ENCODE results near the gene SPATS1.
"Not testable (repeated sequence)": the region's sequence is repeated elsewhere in the genome, so short reads cannot be mapped to it uniquely, and the experiment has no call there.

SPATS1 gene

GRCh38 chr6:44310241-44310640 lies 32.2 kb upstream of the SPATS1 start:
- no peak for DNase-seq (ENCODE audit: low read depth in 2 of 2)
- H3K4me3 ChIP-seq (replicated peaks in 1 of 2; ENCODE audit: low read depth in 2 of 2, low read length in 2 of 2), result no peak overlapping the region
- TF ChIP-seq CTCF (IDR thresholded peaks at IDR 0.05; ENCODE audit: low read depth, low read length), result no peak

GRCh38 chr6:44311304-44311703 lies 31.1 kb upstream of the SPATS1 start:
- no peak for DNase-seq (ENCODE audit: low read depth in 2 of 2)
- no peak for TF ChIP-seq CTCF (IDR thresholded peaks at IDR 0.05; ENCODE audit: low read depth, low read length)
- H3K4me3 ChIP-seq (replicated peaks in 1 of 2; ENCODE audit: low read depth in 2 of 2, low read length in 2 of 2), result no peak overlapping the region

GRCh38 chr6:44311767-44312166 lies 30.7 kb upstream of the SPATS1 start:
- TF ChIP-seq CTCF (IDR thresholded peaks at IDR 0.05; ENCODE audit: low read depth, low read length), result no peak
- no peak for DNase-seq (ENCODE audit: low read depth in 2 of 2)
- no peak overlapping the region for H3K4me3 ChIP-seq (replicated peaks in 1 of 2; ENCODE audit: low read depth in 2 of 2, low read length in 2 of 2)

GRCh38 chr6:44312901-44313788 lies 29.3 kb upstream of the SPATS1 start, which contains the start of gene AARS2:
Gene AARS2 (minus strand): TSS chr6:44313347. CDS start chr6:44313323, 24 bp downstream.
- TF ChIP-seq CTCF (IDR thresholded peaks at IDR 0.05; ENCODE audit: low read depth, low read length), result peak; percentile 98
- H3K4me3 ChIP-seq (replicated peaks in 1 of 2; ENCODE audit: low read depth in 2 of 2, low read length in 2 of 2), result peak within 1 kb of the TSS; percentile 89 to 92
- DNase-seq (ENCODE audit: low read depth in 2 of 2), result peak; percentile 88 to 89

GRCh38 chr6:44314657-44315056 lies 27.8 kb upstream of the SPATS1 start:
- not testable (repeated sequence) for DNase-seq (ENCODE audit: low read depth in 2 of 2); H3K4me3 ChIP-seq (replicated peaks in 1 of 2; ENCODE audit: low read depth in 2 of 2, low read length in 2 of 2)

GRCh38 chr6:44315516-44315915 lies 26.9 kb upstream of the SPATS1 start:
- no peak for DNase-seq (ENCODE audit: low read depth in 2 of 2)
- no peak overlapping the region for H3K4me3 ChIP-seq (replicated peaks in 1 of 2; ENCODE audit: low read depth in 2 of 2, low read length in 2 of 2)
- TF ChIP-seq CTCF (IDR thresholded peaks at IDR 0.05; ENCODE audit: low read depth, low read length), result no peak

- TF ChIP-seq CTCF (IDR thresholded peaks at IDR 0.05; ENCODE audit: low read depth, low read length), result no peak
- H3K4me3 ChIP-seq (replicated peaks in 1 of 2; ENCODE audit: low read depth in 2 of 2, low read length in 2 of 2), result no peak overlapping the region
- no peak for DNase-seq (ENCODE audit: low read depth in 2 of 2)
These were observed 26.5 kb upstream of the SPATS1 start for GRCh38 chr6:44315951-44316350.

All from cardiac fibroblast (primary cell).